H1 (cell line): ENCODE results near the gene ARHGAP27. TPM values are rescaled to one million over a fixed set of nuclear protein-coding genes. Genes with fewer than 3 reads are reported as not detected.

ENCODE experiments used
- CTCF ChIA-PET: fragments of 300-600 bp; sonication (Branson Sonifier 250); formaldehyde crosslinking; loops from one replicate; lab custom pipeline; 2021; ENCODE audit not compliant: partially characterized antibody; lab: Charles Lee
- POLR2A ChIA-PET: fragments of 300-600 bp; sonication (Branson Sonifier 250); formaldehyde crosslinking; loops from one replicate; lab custom pipeline; 2021; ENCODE audit warnings: inconsistent platforms; ENCODE audit not compliant: partially characterized antibody; lab: Charles Lee
- DNase-seq, 2 experiments: peaks; one replicate each; pipeline versions ENCODE4 v3.0.0 to v3.0.0-alpha.2; 2010 to 2022; ENCODE audit warnings: low spot score in 2 of 2, low read depth in 1 of 2, mixed read lengths in 1 of 2
- FAIRE-seq: peaks from 2 replicates; lab custom pipeline; 2011; peaks lifted over from hg19 to GRCh38; lab: Jason Lieb, UNC
- H2AFZ ChIP-seq: 2 replicates; pipeline ENCODE4 v1.8.1; 2012; ENCODE audit warnings: low read length, inconsistent platforms
- H2AK5ac ChIP-seq: 2 replicates; pipeline ENCODE4 v1.6.1; 2013; ENCODE audit warnings: low read depth, low read length
- H2BK120ac ChIP-seq: replicated peaks from 2 replicates; pipeline ENCODE3; 2013; ENCODE audit warnings: low read depth, low read length, inconsistent platforms
- H2BK12ac ChIP-seq: 2 replicates; pipeline ENCODE4 v1.6.1; 2013; ENCODE audit warnings: low read depth, low read length
- H2BK15ac ChIP-seq: 2 replicates; pipeline ENCODE4 v1.6.1; 2013; ENCODE audit warnings: low read length
- H2BK20ac ChIP-seq: 2 replicates; pipeline ENCODE4 v1.6.1; 2013; ENCODE audit warnings: low read length
- H2BK5ac ChIP-seq: 2 replicates; pipeline ENCODE4 v1.6.1; 2013; ENCODE audit warnings: low read depth, low read length
- H3K14ac ChIP-seq: 2 replicates; pipeline ENCODE4 v1.6.1; 2013; ENCODE audit warnings: inconsistent platforms; ENCODE audit not compliant: insufficient read length
- H3K18ac ChIP-seq: 2 replicates; pipeline ENCODE4 v1.6.1; 2013; ENCODE audit warnings: low read length; ENCODE audit errors: extremely low read depth
- H3K23ac ChIP-seq: 2 replicates; pipeline ENCODE4 v1.6.1; 2013; ENCODE audit warnings: inconsistent platforms; ENCODE audit not compliant: insufficient read length
- H3K23me2 ChIP-seq: 2 replicates; pipeline ENCODE4 v1.6.1; 2013; ENCODE audit warnings: low read depth, low read length
- H3K27ac ChIP-seq: 2 replicates; pipeline ENCODE4 v1.6.1; 2011; ENCODE audit warnings: low read depth, low read length, inconsistent platforms
- H3K27me3 ChIP-seq, 4 experiments: replicated peaks in 1 of 4; 1 replicate in 1 of 4; 2 replicates in 3 of 4; pipeline versions ENCODE4 v1.6.1 to v1.8.1; 2011 to 2013; ENCODE audit warnings: low read length in 3 of 4, mild to moderate bottlenecking in 3 of 4, inconsistent platforms in 2 of 4, mixed read lengths in 2 of 4, moderate library complexity in 1 of 4; ENCODE audit not compliant: control insufficient read depth in 3 of 4, insufficient read depth in 3 of 4; ENCODE audit errors: extremely low read depth in 1 of 4
- H3K36me3 ChIP-seq, 4 experiments: 2 replicates each; pipeline versions ENCODE4 v1.6.1 to v1.8.1; 2011 to 2013; ENCODE audit warnings: mild to moderate bottlenecking in 4 of 4, low read length in 3 of 4, moderate library complexity in 2 of 4, control low read depth in 1 of 4, inconsistent platforms in 1 of 4; ENCODE audit not compliant: insufficient read depth in 4 of 4, control insufficient read depth in 2 of 4
- H3K4ac ChIP-seq: replicated peaks from 2 replicates; pipeline ENCODE3; 2013; ENCODE audit warnings: low read length, low read depth, mixed read lengths, inconsistent platforms; ENCODE audit not compliant: insufficient read length
- H3K4me1 ChIP-seq, 4 experiments: replicated peaks in 1 of 4; 1 replicate in 1 of 4; 2 replicates in 3 of 4; pipeline versions ENCODE4 v1.6.1 to v1.8.1; 2011 to 2013; ENCODE audit warnings: low read length in 3 of 4, inconsistent platforms in 2 of 4, mixed read lengths in 1 of 4; ENCODE audit not compliant: insufficient read depth in 4 of 4, control insufficient read depth in 3 of 4
- H3K4me2 ChIP-seq, 2 experiments: 2 replicates each; pipeline versions ENCODE4 v1.6.1 to v1.8.1; 2011 to 2013; ENCODE audit warnings: low read depth in 2 of 2, low read length in 2 of 2, control low read depth in 1 of 2, inconsistent platforms in 1 of 2, mild to moderate bottlenecking in 1 of 2; ENCODE audit not compliant: insufficient read depth in 1 of 2
- H3K4me3 ChIP-seq, 4 experiments: fragments of 200-600, 300-600 bp in 1 of 4; sonication (generic), shearing (Covaris generic), sonication (Bioruptor Twin) in 1 of 4; 2 replicates each; pipeline versions ENCODE4 v1.5.1 to v1.8.1; 2011 to 2016; ENCODE audit warnings: low read length in 4 of 4, low read depth in 3 of 4, control low read depth in 2 of 4, inconsistent platforms in 2 of 4, mild to moderate bottlenecking in 2 of 4, mixed read lengths in 1 of 4, moderate library complexity in 1 of 4; ENCODE audit not compliant: insufficient read depth in 2 of 4; ENCODE audit errors: extremely low read depth in 1 of 4
- H3K56ac ChIP-seq: replicated peaks from 2 replicates; pipeline ENCODE3; 2013; ENCODE audit warnings: low read depth, mild to moderate bottlenecking, mixed read lengths, low read length, inconsistent platforms; ENCODE audit not compliant: insufficient read length
- H3K79me1 ChIP-seq: 2 replicates; pipeline ENCODE4 v1.6.1; 2013; ENCODE audit warnings: low read depth, low read length, control low read depth
- H3K79me2 ChIP-seq, 2 experiments: 2 replicates each; pipeline versions ENCODE4 v1.6.1 to v1.8.1; 2012 to 2013; ENCODE audit warnings: low read length in 2 of 2, mild to moderate bottlenecking in 2 of 2, inconsistent platforms in 1 of 2; ENCODE audit not compliant: insufficient read depth in 2 of 2, control insufficient read depth in 1 of 2
- H3K9ac ChIP-seq, 4 experiments: replicated peaks in 1 of 4; 1 replicate in 1 of 4; 2 replicates in 3 of 4; pipeline versions ENCODE4 v1.6.1 to v1.8.1; 2011 to 2013; ENCODE audit warnings: low read depth in 3 of 4, low read length in 3 of 4, control low read depth in 2 of 4, mild to moderate bottlenecking in 2 of 4, moderate library complexity in 2 of 4, inconsistent platforms in 1 of 4; ENCODE audit errors: extremely low read depth in 1 of 4
- H3K9me3 ChIP-seq, 2 experiments: 2 replicates each; pipeline versions ENCODE4 v1.6.1 to v1.8.1; 2012 to 2013; ENCODE audit warnings: mild to moderate bottlenecking in 2 of 2, moderate library complexity in 2 of 2, control low read depth in 1 of 2, inconsistent platforms in 1 of 2, low read depth in 1 of 2, low read length in 1 of 2, mixed read lengths in 1 of 2; ENCODE audit not compliant: insufficient read depth in 2 of 2
- H4K20me1 ChIP-seq, 2 experiments: replicated peaks in 1 of 2; 2 replicates each; pipeline versions ENCODE3 to v1.8.1; 2011 to 2013; ENCODE audit warnings: inconsistent platforms in 2 of 2, low read length in 2 of 2, mild to moderate bottlenecking in 1 of 2; ENCODE audit not compliant: insufficient read depth in 2 of 2, control insufficient read depth in 1 of 2
- H4K5ac ChIP-seq: 2 replicates; pipeline ENCODE4 v1.6.1; 2013; ENCODE audit warnings: low read length, low read depth, mixed read lengths, inconsistent platforms; ENCODE audit not compliant: insufficient read length
- H4K8ac ChIP-seq: 2 replicates; pipeline ENCODE4 v1.8.0; 2013; ENCODE audit warnings: mild to moderate bottlenecking, moderate library complexity, low read length, inconsistent platforms; ENCODE audit not compliant: insufficient read depth; ENCODE audit errors: extremely low read depth
- H4K91ac ChIP-seq: replicated peaks from 2 replicates; pipeline ENCODE3; 2013; ENCODE audit warnings: low read length, mixed read lengths, inconsistent platforms; ENCODE audit not compliant: insufficient read length
- BACH1 ChIP-seq: IDR thresholded peaks from 2 replicates; pipeline ENCODE4 v1.6.1; 2012; ENCODE audit warnings: low read length, improper control_type of control experiment
- CTCF ChIP-seq, 3 experiments: IDR thresholded peaks; 1 replicate in 2 of 3; 2 replicates in 1 of 3; pipeline versions ENCODE4 v1.5.1 to v1.6.1; 2011; ENCODE audit warnings: low read length in 3 of 3, mild to moderate bottlenecking in 3 of 3, inconsistent platforms in 2 of 3, low read depth in 1 of 3, moderate library complexity in 1 of 3; ENCODE audit not compliant: insufficient read depth in 1 of 3; ENCODE audit errors: control extremely low read depth in 1 of 3
- WGBS, 2 experiments: shearing (Covaris generic) in 1 of 2; methylation state at CpG; one replicate each; pipeline versions ENCODE4 v1.1.6 to v1.1.7; 2013 to 2015; ENCODE audit warnings: low lambda C conversion rate in 2 of 2, mixed read lengths in 2 of 2, inconsistent platforms in 1 of 2, low coverage in 1 of 2, missing lambda C conversion rate in 1 of 2; ENCODE audit not compliant: insufficient replicate concordance in 2 of 2, insufficient coverage in 1 of 2, insufficient read length in 1 of 2; ENCODE audit errors: extremely low coverage in 1 of 2, missing lambda C conversion rate in 1 of 2; 5-methylcytosine and 5-hydroxymethylcytosine counted together
- polyA plus RNA-seq, 7 experiments: library from polyadenylated mRNA; depleted of rRNA in 3 of 7; stranded (reverse) in 5 of 7; unstranded in 2 of 7; fragments of >200 nt in 5 of 7; fragments of 200-250 nt in 2 of 7; gene quantifications; 1 replicate in 5 of 7; 2 replicates in 1 of 7; 4 replicates in 1 of 7; pipeline versions ENCODE4 v1.2.1 to v1.2.3, GENCODE V29; 2011 to 2013; ENCODE audit warnings: missing spikeins in 2 of 7, mixed read lengths in 2 of 7
- total RNA-seq: library from RNA; stranded (reverse); fragmentation: NEBNext Ultra II Directional; extraction: Animal tissue kit (Norgen Biotek cat#: 25700); gene quantifications from 2 replicates; pipeline ENCODE4 v1.2.1, GENCODE V29; 2021

ARHGAP27 gene
- total and polyA plus RNA-seq, 2 of the 8 experiments (the other 6 are each of a cell fraction or from before 2014, with no cell fraction given), result 11.6 to 13.1 TPM

- no peak overlapping the region for H4K91ac ChIP-seq
- H3K23ac ChIP-seq, result no peak overlapping the region
- no peak overlapping the region for H4K5ac ChIP-seq
- no peak overlapping the region for H2BK120ac ChIP-seq
- no peak overlapping the region for H3K4me3 ChIP-seq
- H3K4me2 ChIP-seq, result no peak overlapping the region
- peaks cover 0 to 10% (median 6%) of the 10 kb centered on the region in 4 experiments; a peak in 5 of 7 replicates for H3K4me1 ChIP-seq
- no peak overlapping the region for H2AFZ ChIP-seq
- TF ChIP-seq BACH1 (no peak), CTCF (IDR thresholded peaks at IDR 0.05; ENCODE audit: control extremely low read depth in 1 of 3, insufficient read depth in 1 of 3, low read depth in 1 of 3, low read length in 3 of 3) (no peak)
- POLR2A ChIA-PET, result interaction anchor here (0.6 to 1.6 kb wide), 5 partner anchors 20 to 137 kb away, joined by 3 to 6 read pairs (median 3); no protein-coding TSS in a partner anchor
- no peak overlapping the region for H3K4ac ChIP-seq
- 85% methylated on average over 5 of the region's 5 CpGs; no CpG with 5 or more reads in 1 of the 2 experiments for WGBS, 2 experiments
- no peak overlapping the region for H2AK5ac ChIP-seq
- no peaks in the 10 kb centered on the region for H4K20me1 ChIP-seq
- H2BK15ac ChIP-seq, result no peak overlapping the region
- H3K36me3 ChIP-seq, result peaks cover 0 to 7% (median 0%) of the 10 kb centered on the region in 4 experiments; a peak in 1 of 8 replicates
- no peak overlapping the region for H3K18ac ChIP-seq
- H2BK20ac ChIP-seq, result no peak overlapping the region
- no peaks in the 10 kb centered on the region for H3K79me2 ChIP-seq
- H3K23me2 ChIP-seq, result no peaks in the 10 kb centered on the region; the same call in 1 of the 2 replicates
- H3K27ac ChIP-seq, result no peak overlapping the region
- H4K8ac ChIP-seq, result no peak overlapping the region; the same call in 1 of the 2 replicates
- H3K9me3 ChIP-seq, result peaks cover 0 to 4% of the 10 kb centered on the region in 2 experiments; a peak in 1 of 4 replicates
- no peak overlapping the region for H3K14ac ChIP-seq
- CTCF ChIA-PET, result interaction anchor here (0.8 to 21.9 kb wide), 17 partner anchors 9 to 258 kb away, joined by 3 to 579 read pairs (median 8); partner anchors contain the start of genes ACBD4, ARHGAP27, MAP3K14 and SPATA32
- no peak overlapping the region for H2BK5ac ChIP-seq
- H3K9ac ChIP-seq, result no peak overlapping the region
- FAIRE-seq, result no peak
- H3K27me3 ChIP-seq, result peaks cover 0 to 4% (median 0%) of the 10 kb centered on the region in 4 experiments; a peak in 2 of 7 replicates
- no peaks in the 10 kb centered on the region for H3K79me1 ChIP-seq
- H2BK12ac ChIP-seq, result no peak overlapping the region
- no peak overlapping the region for H3K56ac ChIP-seq
- no peak for DNase-seq
These were observed 39.3 kb downstream of the ARHGAP27 start for GRCh38 chr17:45393411-45393810.
